Sigmoid colon (tissue), 4 donors: ENCODE data around the gene TEX35.

ENCODE experiments used
- CTCF ChIP-seq, 4 experiments: fragments of 450-650 bp in 3 of 4; fragments of 200-600 bp in 1 of 4; IDR thresholded peaks; one replicate each; pipeline ENCODE4 v1.5.1; 2016 to 2019; ENCODE audit warnings: antibody characterized with exemption in 4 of 4, mild to moderate bottlenecking in 3 of 4, moderate library complexity in 2 of 4
- POLR2AphosphoS5 ChIP-seq, 4 donors: sonication (generic); formaldehyde crosslinking; IDR thresholded peaks; one replicate each; pipeline ENCODE4 v1.6.1; 2017; ENCODE audit warnings: antibody characterized with exemption in 4 of 4

- peak; percentile 97 to 99 (median 98) for TF ChIP-seq CTCF (IDR thresholded peaks at IDR 0.05)
- TF ChIP-seq POLR2AphosphoS5 (IDR thresholded peaks at IDR 0.05) = peak in 1 of 4 donors; percentile 15
These were observed 29.8 kb downstream of the TEX35 start for GRCh38 chr1:178542554-178543289.
